Neuronal stem cell (in vitro differentiated cells): ENCODE measurements around the gene RHD.
"Not testable (repeated sequence)": the region's sequence is repeated elsewhere in the genome, so short reads cannot be mapped to it uniquely, and the experiment has no call there.

Experiments
- DNase-seq: peaks from one replicate; pipeline ENCODE4 v3.0.0-alpha.2; 2013; ENCODE audit warnings: low spot score
- H2AFZ ChIP-seq: one replicate; pipeline ENCODE4 v1.6.1; 2013; ENCODE audit warnings: mild to moderate bottlenecking, low read length, inconsistent platforms
- H2AK5ac ChIP-seq: 2 replicates; pipeline ENCODE4 v1.6.1; 2013; ENCODE audit warnings: low read depth, mild to moderate bottlenecking, inconsistent platforms, low read length, moderate library complexity, mixed read lengths
- H2BK120ac ChIP-seq: 2 replicates; pipeline ENCODE4 v1.6.1; 2013; ENCODE audit warnings: low read depth, mild to moderate bottlenecking, inconsistent platforms, low read length, moderate library complexity, mixed read lengths
- H2BK12ac ChIP-seq: one replicate; pipeline ENCODE4 v1.6.1; 2013; ENCODE audit warnings: low read length, inconsistent platforms
- H2BK15ac ChIP-seq: 2 replicates; pipeline ENCODE4 v1.6.1; 2013; ENCODE audit warnings: mild to moderate bottlenecking, low read length, inconsistent platforms, mixed read lengths
- H2BK5ac ChIP-seq: one replicate; pipeline ENCODE4 v1.6.1; 2013; ENCODE audit warnings: inconsistent platforms, mild to moderate bottlenecking, low read length, moderate library complexity
- H3K14ac ChIP-seq: one replicate; pipeline ENCODE4 v1.6.1; 2013; ENCODE audit warnings: low read length, inconsistent platforms
- H3K18ac ChIP-seq: 2 replicates; pipeline ENCODE4 v1.6.1; 2013; ENCODE audit warnings: low read length, inconsistent platforms
- H3K23ac ChIP-seq: 2 replicates; pipeline ENCODE4 v1.6.1; 2013; ENCODE audit warnings: low read depth, mild to moderate bottlenecking, mixed read lengths, low read length, inconsistent platforms; ENCODE audit not compliant: poor library complexity
- H3K27ac ChIP-seq: replicated peaks from 3 replicates; pipeline ENCODE4 v1.5.1; 2013; ENCODE audit warnings: low read length, inconsistent platforms
- H3K27me3 ChIP-seq, 3 experiments: 2 replicates each; pipeline ENCODE4 v1.6.1; 2013; ENCODE audit warnings: low read length in 3 of 3, mild to moderate bottlenecking in 2 of 3, inconsistent platforms in 1 of 3, low read depth in 1 of 3, mixed read lengths in 1 of 3, moderate library complexity in 1 of 3; ENCODE audit not compliant: control insufficient read depth in 3 of 3, insufficient read depth in 3 of 3
- H3K36me3 ChIP-seq, 2 donors: replicated peaks in 1 of 2; 2 replicates each; pipeline ENCODE4 v1.6.1; 2013; ENCODE audit warnings: low read length in 2 of 2; ENCODE audit not compliant: control insufficient read depth in 2 of 2, insufficient read depth in 2 of 2
- H3K4ac ChIP-seq: 2 replicates; pipeline ENCODE4 v1.6.1; 2013; ENCODE audit warnings: inconsistent platforms, mild to moderate bottlenecking, low read length, moderate library complexity
- H3K4me1 ChIP-seq, 2 donors: 1 replicate in 1 of 2; 2 replicates in 1 of 2; pipeline ENCODE4 v1.6.1; 2013; ENCODE audit warnings: low read length in 2 of 2, low read depth in 1 of 2; ENCODE audit not compliant: control insufficient read depth in 2 of 2, insufficient read depth in 1 of 2
- H3K4me2 ChIP-seq: one replicate; pipeline ENCODE4 v1.6.1; 2013; ENCODE audit warnings: mild to moderate bottlenecking, low read length, inconsistent platforms; ENCODE audit not compliant: insufficient read depth, poor library complexity, severe bottlenecking
- H3K4me3 ChIP-seq, 2 donors: 2 replicates each; pipeline ENCODE4 v1.5.1; 2013; ENCODE audit warnings: low read length in 2 of 2, mild to moderate bottlenecking in 2 of 2, inconsistent platforms in 1 of 2, moderate library complexity in 1 of 2
- H3K79me1 ChIP-seq: one replicate; pipeline ENCODE4 v1.6.1; 2013; ENCODE audit warnings: low read depth, mild to moderate bottlenecking, inconsistent platforms, low read length, moderate library complexity
- H3K9ac ChIP-seq: one replicate; pipeline ENCODE4 v1.6.1; 2013; ENCODE audit warnings: mild to moderate bottlenecking, low read depth, low read length, inconsistent platforms; ENCODE audit not compliant: poor library complexity
- H3K9me3 ChIP-seq, 2 donors: replicated peaks in 1 of 2; 2 replicates each; pipeline versions ENCODE3 to v1.6.1; 2013; ENCODE audit warnings: low read length in 2 of 2, mild to moderate bottlenecking in 2 of 2, inconsistent platforms in 1 of 2, low read depth in 1 of 2, mixed read lengths in 1 of 2, moderate library complexity in 1 of 2; ENCODE audit not compliant: control insufficient read depth in 2 of 2, insufficient read depth in 1 of 2
- H4K8ac ChIP-seq: one replicate; pipeline ENCODE4 v1.6.1; 2013; ENCODE audit warnings: low read depth, mild to moderate bottlenecking, inconsistent platforms, low read length, moderate library complexity
- H4K91ac ChIP-seq: one replicate; pipeline ENCODE4 v1.6.1; 2013; ENCODE audit warnings: low read length, low read depth, mild to moderate bottlenecking, inconsistent platforms; ENCODE audit not compliant: poor library complexity
- WGBS, 2 donors: extraction: QIAGEN DNeasy Blood & Tissue Kit; methylation state at CpG; one replicate each; pipeline ENCODE4 v1.1.7; 2013; ENCODE audit warnings: missing lambda C conversion rate in 2 of 2, mixed read lengths in 1 of 2; ENCODE audit not compliant: insufficient read length in 2 of 2, insufficient replicate concordance in 1 of 2; ENCODE audit errors: extremely low coverage in 2 of 2; 5-methylcytosine and 5-hydroxymethylcytosine counted together

RHD gene

GRCh38 chr1:25371757-25372156 lies 99.4 kb downstream of the RHD start:
- H3K27ac ChIP-seq, H3K79me1 ChIP-seq, H2AFZ ChIP-seq, H3K14ac ChIP-seq, H3K4me2 ChIP-seq, H2BK5ac ChIP-seq, DNase-seq, H2BK15ac ChIP-seq, H4K91ac ChIP-seq, H3K27me3 ChIP-seq, H3K23ac ChIP-seq, H3K9ac ChIP-seq, H3K4ac ChIP-seq, H2BK120ac ChIP-seq, H3K4me3 ChIP-seq, H2BK12ac ChIP-seq, H3K18ac ChIP-seq, H3K9me3 ChIP-seq, H4K8ac ChIP-seq, H3K4me1 ChIP-seq, H3K36me3 ChIP-seq, H2AK5ac ChIP-seq: not testable (repeated sequence)
- no CpG with 5 or more reads among the region's 7 CpGs for WGBS, 2 donors

DNA sequence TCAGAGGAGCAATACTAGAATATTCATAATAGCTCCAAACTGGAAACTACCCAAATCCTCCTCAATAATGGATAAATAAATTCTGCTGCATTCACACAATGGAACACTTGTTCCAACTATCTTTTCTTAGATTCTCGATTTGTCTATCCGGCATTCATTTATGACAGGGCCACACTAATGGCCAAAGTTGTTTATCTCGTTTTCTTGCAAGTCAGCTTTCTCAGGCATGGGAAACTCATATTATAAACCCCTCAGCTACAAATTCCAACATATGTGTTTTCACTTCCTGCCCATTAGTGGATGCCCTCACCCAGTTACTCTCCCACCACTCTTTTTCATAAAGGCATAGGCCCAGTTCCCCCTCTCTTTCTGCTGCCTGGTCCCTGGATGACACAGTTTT lies 106.1 kb downstream of the RHD start:
- H4K91ac ChIP-seq, H2BK5ac ChIP-seq, H3K4me3 ChIP-seq, H3K27ac ChIP-seq, H2BK12ac ChIP-seq, H3K4me2 ChIP-seq, H3K79me1 ChIP-seq, H2BK120ac ChIP-seq, H2BK15ac ChIP-seq, H3K9ac ChIP-seq, H3K4me1 ChIP-seq, H3K9me3 ChIP-seq, H3K14ac ChIP-seq, H3K4ac ChIP-seq, H3K27me3 ChIP-seq, H4K8ac ChIP-seq, H3K36me3 ChIP-seq, H3K18ac ChIP-seq, H3K23ac ChIP-seq, DNase-seq, H2AK5ac ChIP-seq, H2AFZ ChIP-seq: not testable (repeated sequence)
- no CpG with 5 or more reads among the region's 3 CpGs for WGBS, 2 donors
